ENCODE data around the gene CCDC148.

Gene CCDC148

GRCh38 chr2:158456309-158457066, at the start of gene CCDC148, which contains the start of gene PKP4:
Gene CCDC148 (minus strand): TSS chr2:158456753. CDS start chr2:158456439, 314 bp downstream.
Gene PKP4 (plus strand): TSS chr2:158456952. CDS start chr2:158533185, 76,233 bp downstream.
- Histone ChIP-seq H3K27ac (peak within 1 kb of the TSS; percentile 60), H3K27me3 (replicated peaks) (no peaks in the 10 kb centered on the region), H3K4me3 (ENCODE audit: low read depth, low read length) (peak within 1 kb of the TSS; percentile 87), H3K36me3 (replicated peaks) (no peaks in the 10 kb centered on the region)
- TF ChIP-seq CTCF (IDR thresholded peaks at IDR 0.05; ENCODE audit: low read depth, low read length, missing control alignments), result peak; percentile 47
- DNase-seq, result peak; percentile 90
- in situ Hi-C loops (cut with HindIII; ENCODE audit: low pct_ligation_motif_present, low sequenced_read_pairs), result no loop called here

- no peak for TF ChIP-seq CTCF (IDR thresholded peaks at IDR 0.05; ENCODE audit: low read depth, low read length, missing control alignments)
- Histone ChIP-seq H3K27me3 (replicated peaks) (no peaks in the 10 kb centered on the region), H3K27ac (no peak overlapping the region), H3K4me3 (ENCODE audit: low read depth, low read length) (no peak overlapping the region), H3K36me3 (replicated peaks) (no peaks in the 10 kb centered on the region)
- in situ Hi-C loops (cut with HindIII; ENCODE audit: low pct_ligation_motif_present, low sequenced_read_pairs), result no loop called here
- no peak for DNase-seq
Measured at GRCh38 chr2:158505448-158505934, 48.9 kb upstream of the CCDC148 start.

GRCh38 chr2:158504088-158504487, 47.5 kb upstream of the CCDC148 start:
- TF ChIP-seq CTCF (IDR thresholded peaks at IDR 0.05; ENCODE audit: low read depth, low read length, missing control alignments), result no peak
- DNase-seq, result no peak

GRCh38 chr2:158502974-158503373, 46.4 kb upstream of the CCDC148 start:
- no peaks in the 10 kb centered on the region for H3K36me3 ChIP-seq (replicated peaks)
- peak overlapping the region; percentile 32 for H3K27ac ChIP-seq
- peak; percentile 24 for DNase-seq
- no peak overlapping the region for H3K4me3 ChIP-seq (ENCODE audit: low read depth, low read length)
- H3K27me3 ChIP-seq (replicated peaks), result no peaks in the 10 kb centered on the region
- TF ChIP-seq CTCF (IDR thresholded peaks at IDR 0.05; ENCODE audit: low read depth, low read length, missing control alignments), result no peak
- in situ Hi-C loops (cut with HindIII; ENCODE audit: low pct_ligation_motif_present, low sequenced_read_pairs), result no loop called here

More at GRCh38 chr2:158504088-158504487, 47.5 kb upstream of the CCDC148 start:
- H3K36me3 ChIP-seq (replicated peaks), result no peaks in the 10 kb centered on the region
- in situ Hi-C loops (cut with HindIII; ENCODE audit: low pct_ligation_motif_present, low sequenced_read_pairs), result no loop called here
- no peak overlapping the region for H3K4me3 ChIP-seq (ENCODE audit: low read depth, low read length)
- H3K27me3 ChIP-seq (replicated peaks), result no peaks in the 10 kb centered on the region
- H3K27ac ChIP-seq, result no peak overlapping the region

- no peaks in the 10 kb centered on the region for H3K27me3 ChIP-seq (replicated peaks)
- no peaks in the 10 kb centered on the region for H3K36me3 ChIP-seq (replicated peaks)
- H3K4me3 ChIP-seq (ENCODE audit: low read depth, low read length), result no peak overlapping the region
- in situ Hi-C loops (cut with HindIII; ENCODE audit: low pct_ligation_motif_present, low sequenced_read_pairs), result no loop called here
- H3K27ac ChIP-seq, result no peak overlapping the region
- no peak for DNase-seq
- TF ChIP-seq CTCF (IDR thresholded peaks at IDR 0.05; ENCODE audit: low read depth, low read length, missing control alignments), result no peak
Measured at GRCh38 chr2:158501301-158501700, 44.7 kb upstream of the CCDC148 start.
